GM18858 (cell line): ENCODE measurements around the gene KLK13.

Source experiments
- ATAC-seq: cut with Tn5 transposase; IDR thresholded peaks from one replicate; pipeline ENCODE4 v1.9.1; 2021; ENCODE audit not compliant: unreplicated experiment

KLK13 gene

GRCh38 chr19:51093101-51093500, 28.2 kb upstream of the KLK13 start:
- no peak for ATAC-seq

- no peak for ATAC-seq
Measured at GRCh38 chr19:51091895-51092873, 27.3 kb upstream of the KLK13 start.

DNA sequence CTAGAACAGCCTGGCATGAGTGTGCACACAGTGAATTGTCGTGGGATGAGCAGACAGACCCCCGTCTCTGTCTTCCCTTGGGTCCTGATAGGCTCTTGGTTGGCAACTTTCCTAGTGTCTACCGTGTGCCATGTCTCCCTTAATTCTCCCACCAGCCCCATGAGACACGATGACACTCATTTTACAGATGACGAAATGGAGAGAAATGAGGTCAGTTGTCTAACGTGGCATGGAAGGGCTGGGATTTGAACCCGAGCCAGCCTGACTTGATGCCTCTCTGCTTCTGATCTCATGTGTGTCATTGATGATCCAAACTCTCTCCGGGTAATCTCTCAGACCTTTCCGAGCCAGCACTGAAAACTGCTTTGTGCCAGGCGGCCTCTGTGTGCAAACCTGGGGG, 26.2 kb upstream of the KLK13 start:
- no peak for ATAC-seq

GRCh38 chr19:51090471-51090870, 25.6 kb upstream of the KLK13 start:
- ATAC-seq: no peak

DNA sequence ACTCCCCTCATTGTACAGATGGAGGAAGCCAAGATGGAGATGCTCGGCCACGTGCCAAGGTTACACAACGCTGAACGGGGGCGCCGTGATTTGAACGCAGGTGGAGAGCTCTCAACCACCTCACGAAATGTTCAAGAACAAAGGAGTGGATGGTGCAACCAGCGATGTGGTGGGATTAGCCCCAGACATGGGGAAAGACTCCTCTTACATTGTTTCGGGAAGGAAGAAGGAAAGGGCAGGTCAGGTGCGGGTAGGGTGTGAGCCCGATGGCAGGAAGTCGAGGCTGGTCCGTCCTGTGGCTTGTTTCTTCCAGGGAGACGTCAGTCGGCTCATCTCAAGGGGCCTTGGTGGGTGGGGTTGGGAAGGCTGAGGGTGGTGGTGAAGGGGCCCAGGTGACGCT, 24.9 kb upstream of the KLK13 start:
- ATAC-seq: no peak

- no peak for ATAC-seq
Measured at GRCh38 chr19:51086153-51086850, 21.4 kb upstream of the KLK13 start.

DNA sequence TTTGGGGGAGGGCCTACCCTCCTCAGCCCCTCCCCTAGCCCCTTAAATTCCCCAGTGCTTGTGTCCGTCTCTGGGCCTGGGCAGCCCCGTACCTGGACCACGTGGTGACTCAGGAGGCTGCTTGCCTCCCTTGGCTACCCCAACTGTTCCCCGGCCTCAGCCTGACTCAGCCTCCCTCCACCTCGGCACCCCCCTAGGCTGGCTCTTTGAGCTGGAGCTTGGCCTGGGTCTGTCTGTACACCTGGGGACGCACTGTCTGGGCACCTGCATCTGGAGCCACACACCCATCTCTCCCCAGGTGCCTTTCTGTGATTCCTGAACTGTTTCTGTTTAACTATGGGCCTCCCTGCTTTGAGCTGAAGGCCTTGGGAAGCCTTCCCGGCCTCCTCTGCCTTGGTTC, 19.6 kb upstream of the KLK13 start:
- no peak for ATAC-seq

DNA sequence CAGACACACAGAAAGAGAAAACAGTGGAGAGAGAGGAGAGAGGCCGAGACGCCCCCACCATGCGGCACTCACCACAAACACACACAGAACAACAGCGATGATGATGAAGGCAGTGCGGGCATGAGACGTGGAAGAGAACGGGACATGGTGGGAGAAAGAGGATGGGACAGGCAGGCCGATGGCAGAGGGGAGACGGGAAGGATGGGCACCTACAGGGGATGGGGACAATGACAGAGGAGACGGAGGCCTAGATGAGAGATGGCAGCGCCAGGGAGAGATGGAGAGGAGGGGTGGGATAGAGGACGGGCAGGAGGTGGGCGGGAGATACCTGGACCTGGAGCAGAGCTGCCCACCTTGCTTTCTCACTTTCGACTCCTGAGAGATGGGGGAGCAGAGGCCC, 18.9 kb upstream of the KLK13 start:
- ATAC-seq: no peak

DNA sequence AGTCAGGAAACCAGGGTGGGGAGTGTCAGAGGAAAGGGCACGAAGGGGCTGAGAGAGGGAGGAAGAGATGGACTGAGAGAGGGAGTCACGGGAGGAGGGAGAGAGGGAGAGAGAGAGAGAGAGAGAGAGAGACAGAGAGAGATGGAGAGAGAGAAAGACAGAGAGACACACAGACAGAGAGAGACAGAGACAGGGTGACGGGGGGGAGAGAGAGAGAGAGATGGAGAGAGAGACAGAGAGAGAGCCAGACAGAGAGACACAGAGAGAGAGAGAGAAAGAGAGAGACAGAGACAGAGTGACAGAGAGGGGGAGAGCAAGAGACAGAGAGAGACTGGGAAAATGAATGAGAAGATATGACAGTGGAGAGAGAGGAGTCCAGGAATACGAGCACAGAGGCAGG, 18.3 kb upstream of the KLK13 start:
- no peak for ATAC-seq

- ATAC-seq: no peak
Measured at GRCh38 chr19:51082611-51083010, 17.7 kb upstream of the KLK13 start, which contains the start of gene KLK14. TSS of gene KLK14 (minus strand) at chr19:51082887. CDS start at chr19:51082614, 273 bp downstream.

DNA sequence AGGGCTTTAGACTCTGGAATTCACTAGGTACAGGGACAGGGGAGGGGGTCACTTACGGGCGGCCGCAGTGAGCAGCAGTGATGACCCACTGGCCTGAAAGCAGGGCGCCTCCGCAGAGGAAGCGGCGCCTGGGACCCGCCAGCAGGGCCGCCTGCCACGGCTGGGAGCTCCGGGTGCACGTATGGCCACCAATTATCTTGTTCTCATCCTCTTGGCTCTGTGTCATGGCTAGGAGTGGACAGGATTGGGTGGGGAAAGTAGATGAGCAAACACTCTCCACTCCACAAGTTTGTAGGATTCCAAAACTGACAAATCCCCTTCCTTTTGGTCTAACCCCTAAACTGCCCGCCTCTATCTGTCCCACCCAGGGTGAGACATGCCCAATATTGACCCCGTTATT, 16.6 kb upstream of the KLK13 start:
- no peak for ATAC-seq

DNA sequence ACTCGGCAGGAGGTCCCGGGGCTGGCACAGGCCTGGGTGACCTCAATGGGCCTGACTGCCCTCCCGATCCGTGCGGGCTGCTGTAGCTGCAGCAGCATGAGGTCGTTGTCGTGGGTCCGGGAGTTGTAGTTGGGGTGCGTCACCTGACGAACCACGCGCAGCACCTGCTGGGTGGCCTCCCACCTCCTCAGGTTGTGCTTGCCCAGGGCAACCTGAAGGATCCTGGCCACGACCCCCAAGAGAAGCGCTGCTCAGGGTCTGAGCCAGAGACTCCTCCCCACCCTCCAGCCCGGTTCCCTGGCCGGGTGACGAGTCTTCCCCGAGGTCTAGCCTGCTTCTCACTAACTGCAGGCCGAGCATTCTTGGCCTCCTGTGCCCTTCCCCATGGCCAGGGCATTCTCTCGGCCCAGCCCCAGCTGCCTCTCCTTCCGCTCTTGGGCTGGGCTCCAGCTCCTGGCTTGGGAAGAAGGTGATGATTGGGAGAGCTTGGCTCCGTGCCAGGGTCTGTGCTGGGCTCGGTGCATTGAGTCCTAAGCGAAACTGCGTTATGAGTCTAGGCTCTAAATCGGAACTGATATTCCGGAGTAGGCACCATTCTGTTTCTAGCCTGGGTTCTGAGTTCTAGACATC, 14.7 kb upstream of the KLK13 start:
- no peak for ATAC-seq

DNA sequence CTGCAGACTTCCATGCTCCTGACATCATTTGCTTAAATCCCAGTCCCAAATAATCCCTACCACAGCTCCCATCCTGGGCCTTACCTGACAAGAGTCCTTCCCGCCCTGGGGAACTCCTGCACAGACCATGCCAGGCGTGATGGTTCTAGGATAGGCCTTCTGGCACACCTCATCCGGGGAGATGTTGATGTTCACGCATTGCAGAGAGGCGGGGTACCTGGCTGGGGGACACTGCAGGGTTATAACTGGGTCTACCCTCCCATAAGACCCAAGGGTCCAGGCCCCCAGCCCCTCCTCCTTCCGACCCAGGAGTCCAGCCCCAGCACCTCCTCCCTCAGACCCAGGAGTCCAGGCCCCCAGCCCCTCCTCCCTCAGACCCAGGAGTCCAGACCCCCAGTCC, 13.8 kb upstream of the KLK13 start:
- ATAC-seq: no peak

DNA sequence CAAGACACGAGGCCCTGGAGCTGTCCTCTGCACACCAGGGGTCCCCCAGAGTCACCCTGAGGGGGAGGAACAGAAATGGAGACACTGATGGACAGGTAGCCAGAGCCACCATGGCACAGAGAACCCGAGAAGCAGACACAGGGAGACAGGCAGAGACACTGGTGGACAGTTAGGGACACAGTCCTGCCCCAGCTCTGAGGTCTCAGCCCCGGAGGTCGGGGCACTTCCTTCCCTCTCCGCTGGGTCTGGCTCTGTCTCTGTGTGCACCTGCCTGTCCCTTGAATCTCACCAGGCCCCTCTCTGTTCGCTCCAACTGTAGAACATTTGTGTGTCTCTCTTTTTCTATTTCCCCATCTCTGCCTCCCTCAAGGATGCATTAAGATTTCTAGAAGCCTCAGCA, 13.2 kb upstream of the KLK13 start:
- no peak for ATAC-seq

GRCh38 chr19:51076631-51077213, 11.8 kb upstream of the KLK13 start:
- ATAC-seq: no peak

- ATAC-seq: no peak
Measured at GRCh38 chr19:51075998-51076397, 11.1 kb upstream of the KLK13 start.

- ATAC-seq: no peak
Measured at GRCh38 chr19:51071095-51071405, 6.2 kb upstream of the KLK13 start.

DNA sequence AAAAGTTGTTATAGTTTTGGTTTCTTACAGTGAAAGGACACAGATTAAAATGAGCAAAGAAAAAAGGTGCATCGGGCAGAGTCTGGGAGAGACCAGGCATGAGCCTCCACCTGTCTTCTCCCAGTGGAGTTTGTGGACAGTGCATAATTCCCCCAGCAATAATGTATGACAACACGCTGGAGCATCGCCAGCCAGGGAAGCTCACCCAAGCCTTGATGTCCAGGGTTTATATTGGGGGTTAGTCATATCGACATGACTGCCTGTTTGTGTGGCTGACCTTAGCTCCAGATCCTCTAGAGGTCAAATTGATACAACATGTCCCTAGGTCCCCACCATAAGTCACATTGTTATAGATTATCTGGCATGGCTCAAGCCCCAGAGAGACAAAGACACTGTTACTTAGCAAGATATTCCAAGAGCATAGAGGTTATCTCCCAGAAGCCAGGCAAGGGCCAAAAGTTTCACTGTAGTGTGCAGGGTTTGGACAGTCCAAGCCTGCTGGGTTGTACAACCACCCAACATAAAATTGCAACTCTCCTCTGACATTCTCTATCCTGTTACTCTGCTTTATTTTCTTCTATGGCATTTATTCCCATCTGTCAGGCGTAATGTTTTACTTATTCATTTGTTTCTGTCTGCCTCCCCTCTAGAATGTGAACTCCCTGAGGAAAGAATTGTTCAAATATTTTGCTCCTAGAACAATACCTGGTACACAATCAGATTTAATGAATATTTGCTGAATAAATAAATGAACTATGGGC, 5.6 kb upstream of the KLK13 start:
- no peak for ATAC-seq

- ATAC-seq: no peak
Measured at GRCh38 chr19:51066393-51067186, 1.7 kb upstream of the KLK13 start.
